Hepatic stellate cell (primary cell): Measurements from ENCODE around the gene ARHGAP25.

Source experiments
- DNase-seq: peaks from one replicate; pipeline ENCODE4 v3.0.0; 2011; ENCODE audit warnings: low spot score

The ARHGAP25 gene

GRCh38 chr2:68734688-68735525 lies at the start of gene ARHGAP25:
Gene ARHGAP25 (plus strand): TSS chr2:68734811. CDS start chr2:68735200, 389 bp downstream.
- DNase-seq, result no peak

- no peak for DNase-seq
These were observed 48.4 kb upstream of the ARHGAP25 start for GRCh38 chr2:68686178-68686577.

DNA sequence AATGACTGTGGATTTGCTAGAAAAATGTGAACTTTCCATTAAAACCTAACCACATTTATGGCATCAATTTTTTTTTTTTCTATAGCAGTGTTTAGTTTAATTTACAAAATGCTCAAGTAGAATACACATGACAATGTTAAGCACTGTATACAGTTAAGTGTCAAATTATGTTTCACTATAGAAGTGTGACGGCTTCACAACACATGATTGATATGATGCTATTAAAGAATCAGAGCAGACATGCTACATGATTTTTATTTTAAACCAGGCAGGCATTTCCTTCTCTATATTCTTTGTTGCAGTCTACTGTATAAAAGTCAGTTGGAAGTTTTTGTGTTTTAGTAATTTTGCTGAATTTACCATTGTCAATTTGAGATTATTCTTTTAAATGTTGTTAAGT lies 47.6 kb upstream of the ARHGAP25 start:
- DNase-seq, result no peak

GRCh38 chr2:68689553-68690537 lies 44.8 kb upstream of the ARHGAP25 start:
- DNase-seq, result no peak

DNA sequence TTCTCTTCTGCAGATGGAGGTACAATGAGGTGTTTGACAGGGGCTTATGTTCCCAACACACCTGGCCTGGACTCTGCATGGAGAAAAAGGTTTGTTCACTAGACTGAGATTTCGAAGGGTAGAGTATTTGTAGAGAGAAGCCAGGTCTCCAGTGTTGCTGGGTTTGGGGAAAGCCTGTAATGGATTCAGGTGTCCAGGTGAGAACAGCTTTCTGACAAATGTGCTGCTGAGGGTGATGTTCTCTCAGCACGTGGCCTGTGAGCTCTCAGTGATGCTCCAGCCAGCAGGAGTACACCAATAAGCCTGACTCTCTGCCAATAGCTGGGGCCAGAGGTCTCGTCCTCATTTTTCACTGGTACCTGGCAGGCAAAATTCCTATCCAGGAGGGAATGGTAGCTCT lies 43.8 kb upstream of the ARHGAP25 start:
- DNase-seq, result no peak

GRCh38 chr2:68692511-68692910 lies 42.1 kb upstream of the ARHGAP25 start:
- DNase-seq, result no peak

- DNase-seq, result no peak
These were observed 40.7 kb upstream of the ARHGAP25 start for GRCh38 chr2:68693951-68694350.

DNA sequence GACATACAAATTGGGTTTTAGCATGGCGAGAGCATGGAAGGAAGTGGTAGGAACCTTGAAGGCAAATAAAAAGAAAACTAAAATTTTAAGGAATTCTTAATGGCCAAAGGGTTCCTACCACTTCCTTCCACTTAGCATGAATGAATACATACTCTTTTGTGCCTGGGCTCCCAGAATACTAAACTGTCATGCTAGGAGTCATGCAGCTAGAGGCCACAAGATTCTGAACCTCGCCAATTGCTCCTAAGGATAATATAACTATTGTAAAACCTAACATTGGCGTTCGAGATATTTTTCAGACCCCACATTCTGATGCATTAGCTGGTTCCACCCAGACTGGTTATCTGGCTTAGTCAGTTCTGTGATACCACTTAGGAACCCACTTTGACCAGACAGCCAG lies 38.6 kb upstream of the ARHGAP25 start:
- DNase-seq, result no peak

DNA sequence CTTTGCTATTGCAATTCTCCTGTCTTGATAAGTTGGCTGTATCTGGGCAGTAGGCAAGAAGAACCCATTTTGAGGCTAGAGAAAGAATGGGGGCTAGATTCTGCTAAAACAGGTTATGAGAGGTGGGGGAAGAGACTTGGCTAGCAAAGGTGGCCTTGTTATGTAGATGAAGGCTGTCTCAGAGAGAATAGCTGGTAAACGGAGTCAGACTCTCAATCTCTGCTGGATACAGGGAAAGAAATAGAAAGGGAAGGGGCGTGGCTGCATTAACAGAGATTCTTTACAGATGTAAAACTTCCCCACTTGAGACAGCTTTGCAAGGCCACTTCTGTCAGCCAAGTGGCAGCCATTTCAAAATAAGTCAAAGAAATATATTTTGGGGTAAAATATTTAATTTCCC lies 38.1 kb upstream of the ARHGAP25 start:
- no peak for DNase-seq

- no peak for DNase-seq
These were observed 35.8 kb upstream of the ARHGAP25 start for GRCh38 chr2:68698567-68699377.

DNA sequence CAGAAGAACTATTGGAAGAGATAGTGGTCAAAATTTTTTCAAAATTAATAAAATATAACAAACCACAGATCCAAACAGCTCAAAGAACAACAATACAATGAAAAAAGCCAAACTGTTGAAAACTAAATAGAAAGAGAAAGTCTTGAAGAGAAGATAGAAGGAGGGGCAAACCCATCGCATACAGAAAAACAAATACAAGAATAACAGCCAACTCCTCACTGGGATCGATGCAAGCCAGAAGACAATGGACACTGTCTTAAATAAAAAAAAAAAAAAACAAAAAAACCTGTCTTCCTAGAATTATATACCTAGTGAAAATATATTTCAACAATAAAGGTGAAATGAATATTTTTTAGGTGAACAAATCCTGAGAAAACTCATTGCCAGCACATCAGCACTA lies 34.1 kb upstream of the ARHGAP25 start:
- DNase-seq, result no peak

DNA sequence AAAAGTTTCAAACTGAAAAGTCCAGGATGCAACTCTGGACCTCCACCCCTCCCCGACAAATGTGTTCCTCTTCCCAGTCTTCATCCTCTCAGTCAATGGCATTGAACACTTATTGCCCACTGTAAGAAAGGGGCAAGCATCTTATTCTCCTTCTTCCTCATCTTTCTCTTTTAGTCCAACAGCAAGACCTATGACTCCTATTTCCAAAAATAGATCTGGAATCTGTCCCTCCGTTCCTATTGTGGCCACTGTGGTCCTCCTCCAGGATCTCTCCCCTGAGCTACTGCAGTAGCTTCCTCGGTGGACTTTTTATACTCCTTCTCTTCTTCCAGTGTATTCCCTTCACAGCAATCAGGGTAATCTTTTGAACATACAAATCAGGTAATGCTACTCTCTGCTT lies 28.0 kb upstream of the ARHGAP25 start:
- no peak for DNase-seq

- DNase-seq, result no peak
These were observed 26.0 kb upstream of the ARHGAP25 start for GRCh38 chr2:68708629-68709028.

GRCh38 chr2:68709421-68709911 lies 25.1 kb upstream of the ARHGAP25 start:
- peak; percentile 40 for DNase-seq

DNA sequence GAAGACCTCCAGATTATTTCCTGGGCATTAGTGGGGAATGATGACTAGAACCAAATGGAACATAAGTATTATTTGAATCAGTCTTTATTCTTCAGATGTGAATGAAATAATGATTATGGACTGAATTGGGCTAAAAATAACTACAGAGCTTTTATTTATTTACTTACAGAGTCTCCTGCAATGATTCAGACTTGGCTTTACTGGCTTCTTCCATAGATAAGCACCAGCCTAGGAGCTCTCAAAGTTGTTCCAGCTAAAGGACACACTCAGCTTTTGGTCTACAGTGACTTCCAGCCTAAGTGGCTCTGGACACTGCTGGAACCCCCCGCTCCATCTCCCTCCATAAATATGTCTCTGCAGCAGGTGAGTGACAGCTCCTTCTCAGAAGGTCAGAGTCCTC lies 24.3 kb upstream of the ARHGAP25 start:
- no peak for DNase-seq

GRCh38 chr2:68710756-68711155 lies 23.9 kb upstream of the ARHGAP25 start:
- no peak for DNase-seq

- no peak for DNase-seq
These were observed 19.7 kb upstream of the ARHGAP25 start for GRCh38 chr2:68714866-68715265.

DNA sequence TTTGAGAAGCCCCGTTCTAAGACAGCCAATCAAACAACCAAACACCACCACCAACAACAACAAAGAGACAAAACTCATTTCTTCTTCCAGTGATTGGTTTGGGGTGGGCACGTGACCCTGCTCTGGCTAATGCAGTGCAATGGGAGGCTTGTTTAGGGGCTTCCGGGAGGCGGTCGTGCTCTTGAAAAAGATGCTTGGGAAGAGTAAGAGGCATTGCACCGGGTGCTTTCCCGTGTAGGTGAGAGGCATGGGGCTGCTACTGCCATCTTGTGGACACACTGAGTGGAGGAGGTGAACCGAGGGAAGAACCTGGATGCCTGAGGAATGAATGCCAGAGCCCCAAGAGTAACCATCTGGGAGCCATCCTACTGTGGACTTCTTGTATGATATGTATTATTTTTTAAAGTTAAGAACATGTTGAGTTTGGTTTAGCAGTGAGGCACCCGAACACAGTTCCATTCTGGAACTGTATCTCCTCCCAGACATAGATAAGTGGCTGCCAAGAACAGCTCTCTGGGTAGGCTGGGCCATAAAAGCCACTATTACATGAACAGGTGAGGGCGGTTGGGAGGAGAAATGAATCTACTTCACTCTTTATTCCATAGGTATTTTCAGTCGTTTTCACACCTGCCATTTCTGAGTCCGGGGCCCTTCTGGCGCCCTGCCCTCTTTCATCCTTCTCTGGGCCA lies 19.1 kb upstream of the ARHGAP25 start:
- peak; percentile 22 for DNase-seq

DNA sequence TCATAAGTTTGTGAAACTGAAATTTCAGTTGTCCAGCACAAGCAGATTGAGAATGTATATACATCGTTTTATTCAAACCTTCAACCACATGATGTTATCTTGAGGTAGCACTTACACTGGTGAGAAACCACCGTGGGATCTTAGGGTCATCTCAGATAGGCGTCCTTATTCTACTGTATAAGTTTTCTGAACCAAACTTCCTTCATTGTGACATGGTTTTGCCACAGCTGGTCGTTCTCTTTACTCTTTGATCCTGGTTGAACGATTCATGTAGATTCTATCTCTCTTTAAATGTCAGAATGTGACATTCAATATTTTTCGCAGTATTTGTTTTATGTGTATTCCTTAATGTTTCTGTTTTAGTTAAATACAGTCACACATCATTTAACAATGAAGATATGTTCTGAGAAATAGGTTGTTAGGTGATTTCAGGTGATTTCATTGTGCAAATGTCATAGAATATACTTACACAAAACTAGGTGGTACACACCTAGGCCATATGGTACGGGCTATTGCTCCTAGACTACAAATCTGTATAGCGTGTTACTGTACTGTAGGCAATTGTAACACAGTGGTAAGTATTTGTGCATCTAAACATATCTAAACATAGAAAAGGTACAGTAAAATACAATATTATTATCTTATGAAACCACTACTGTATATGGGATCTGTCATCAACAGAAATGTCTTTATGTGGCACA lies 17.9 kb upstream of the ARHGAP25 start:
- no peak for DNase-seq

GRCh38 chr2:68717305-68717661 lies 17.3 kb upstream of the ARHGAP25 start:
- DNase-seq, result no peak

- DNase-seq, result no peak
These were observed 14.7 kb upstream of the ARHGAP25 start for GRCh38 chr2:68719912-68720311.
